HepG2 (cell line): Measurements from ENCODE around the gene GZMA. TPM values are rescaled to one million over a fixed set of nuclear protein-coding genes. Genes with fewer than 3 reads are reported as not detected.

Experiments
- ATAC-seq: fragments of 200-7000 bp; cut with Tn5 transposase; 3 replicates; pipeline ENCODE4 v1.9.1; 2020; ENCODE audit warnings: mild to moderate bottlenecking, moderate library complexity
- BruUV-seq: library from RNA; stranded (reverse); fragments of 400-500 nt; replicated peaks from 2 replicates; lab custom pipeline; 2021; lab: Mats Ljungman, UMichigan
- CTCF ChIA-PET: fragments of 300-600 bp; formaldehyde crosslinking; extraction: SDS; loops from one replicate; lab custom pipeline; 2021; ENCODE audit warnings: low total read pairs, inconsistent platforms, low intra/inter-chr PET ratio; lab: Yijun Ruan, JAX
- POLR2A ChIA-PET: fragments of 350-600 bp; sonication (Branson Sonifier 250); formaldehyde crosslinking; loops from one replicate; lab custom pipeline; 2020; ENCODE audit warnings: antibody characterized with exemption, inconsistent platforms; lab: Yijun Ruan, JAX
- DNase-seq: peaks from one replicate; pipeline ENCODE4 v3.0.0-alpha.2; 2015; ENCODE audit warnings: low spot score
- FAIRE-seq: peaks from 3 replicates; lab custom pipeline; 2011; peaks lifted over from hg19 to GRCh38; lab: Jason Lieb, UNC
- H2AFZ ChIP-seq: one replicate; pipeline ENCODE4 v1.6.1; 2011; ENCODE audit warnings: low read length, inconsistent platforms
- H3K27ac ChIP-seq: fragments of 300-600 bp; 3 replicates; pipeline ENCODE4 v1.8.0; 2011; ENCODE audit warnings: mixed run types, mild to moderate bottlenecking, mixed read lengths, low read length, inconsistent platforms; ENCODE audit not compliant: insufficient read depth; ENCODE audit errors: extremely low read length
- H3K27me3 ChIP-seq, 2 experiments: fragments of 200-600 bp in 1 of 2; 2 replicates in 1 of 2; 3 replicates in 1 of 2; pipeline versions ENCODE4 v1.6.0 to v1.8.0; 2011; ENCODE audit warnings: low read length in 2 of 2, mild to moderate bottlenecking in 2 of 2, moderate library complexity in 2 of 2, inconsistent platforms in 1 of 2; ENCODE audit not compliant: insufficient read depth in 2 of 2, control insufficient read depth in 1 of 2
- H3K36me3 ChIP-seq, 2 experiments: fragments of 200-600 bp in 1 of 2; replicated peaks in 1 of 2; 2 replicates in 1 of 2; 3 replicates in 1 of 2; pipeline versions ENCODE4 v1.5.1 to v1.8.0; 2011; ENCODE audit warnings: low read length in 2 of 2, inconsistent platforms in 1 of 2; ENCODE audit not compliant: insufficient read depth in 2 of 2, control insufficient read depth in 1 of 2
- H3K4me1 ChIP-seq: 2 replicates; pipeline ENCODE4 v1.5.1; 2012; ENCODE audit warnings: low read length, inconsistent platforms; ENCODE audit not compliant: insufficient read depth
- H3K4me2 ChIP-seq: 2 replicates; pipeline ENCODE4 v1.6.0; 2011; ENCODE audit warnings: low read depth, low read length, inconsistent platforms
- H3K4me3 ChIP-seq, 3 experiments: fragments of 200-600 bp in 1 of 3; sonication (generic), shearing (Covaris generic) in 1 of 3; replicated peaks in 1 of 3; 2 replicates each; pipeline ENCODE4 v1.5.1; 2011 to 2016; ENCODE audit warnings: low read length in 3 of 3, inconsistent platforms in 2 of 3, low read depth in 2 of 3, mild to moderate bottlenecking in 2 of 3, control low read depth in 1 of 3, mixed read lengths in 1 of 3; ENCODE audit not compliant: insufficient read depth in 1 of 3
- H3K79me2 ChIP-seq: one replicate; pipeline ENCODE4 v1.6.1; 2011; ENCODE audit warnings: low read length, inconsistent platforms; ENCODE audit not compliant: insufficient read depth
- H3K9ac ChIP-seq: 2 replicates; pipeline ENCODE4 v1.6.0; 2011; ENCODE audit warnings: mild to moderate bottlenecking, low read depth, low read length, inconsistent platforms; ENCODE audit not compliant: insufficient read depth
- H3K9me3 ChIP-seq: 2 replicates; pipeline ENCODE4 v1.5.1; 2012; ENCODE audit warnings: mild to moderate bottlenecking, low read length
- H4K20me1 ChIP-seq: 2 replicates; pipeline ENCODE4 v1.6.0; 2011; ENCODE audit warnings: inconsistent platforms, mild to moderate bottlenecking, low read length, moderate library complexity; ENCODE audit not compliant: insufficient read depth
- AFF4 ChIP-seq: sonication (generic); formaldehyde crosslinking; IDR thresholded peaks from 2 replicates; pipeline ENCODE4 v1.4.0; 2020; ENCODE audit warnings: missing genetic modification reagents
- ZNF512 ChIP-seq: sonication (generic); formaldehyde crosslinking; IDR thresholded peaks from 2 replicates; pipeline ENCODE4 v1.4.0; 2020; ENCODE audit warnings: mild to moderate bottlenecking, missing genetic modification reagents
- ZNF788 ChIP-seq: sonication (generic); formaldehyde crosslinking; IDR thresholded peaks from 2 replicates; pipeline ENCODE4 v1.5.0; 2020; ENCODE audit warnings: mild to moderate bottlenecking, missing genetic modification reagents, borderline replicate concordance
- ZSCAN20 ChIP-seq: sonication (generic); formaldehyde crosslinking; IDR thresholded peaks from 2 replicates; pipeline ENCODE4 v1.4.0; 2020; ENCODE audit warnings: missing genetic modification reagents, mild to moderate bottlenecking, borderline replicate concordance
- in situ Hi-C: cut with HindIII; loops from 2 replicates; pipeline ENCODE4 v1.10.0; 2017; ENCODE audit warnings: low pct_unique_long_range_greater_than_20kb; ENCODE audit not compliant: extremely low pct_ligation_motif_present
- intact Hi-C: fragments of 100-400 bp; cut with micrococcal nuclease; formaldehyde crosslinking; loops from one replicate; pipeline ENCODE4 v1.10.0; 2022; ENCODE audit not compliant: unreplicated experiment
- polyA plus RNA-seq, 8 experiments: library from polyadenylated mRNA; depleted of rRNA in 3 of 8; stranded (reverse) in 7 of 8; unstranded in 1 of 8; fragments of >200 nt; fragmentation: Illumina TruSeq in 4 of 8; extraction: Trizol in 4 of 8; gene quantifications; 2 replicates each; pipeline versions ENCODE4 v1.2.1 to v1.2.3, GENCODE V29; 2011 to 2016; ENCODE audit warnings: low read depth in 4 of 8, missing spikeins in 1 of 8, mixed read lengths in 1 of 8; ENCODE audit not compliant: insufficient read depth in 1 of 8
- total RNA-seq, 5 experiments: library from RNA; depleted of rRNA; stranded (reverse); fragments of >200 nt; fragmentation: Illumina TruSeq; extraction: Trizol; gene quantifications; 2 replicates each; pipeline ENCODE4 v1.2.3, GENCODE V29; 2016; ENCODE audit warnings: low read depth in 1 of 5

The GZMA gene
- total and polyA plus RNA-seq, 2 of the 13 experiments (the other 11 are each of a cell fraction or from before 2014, with no cell fraction given): not detected

GRCh38 chr5:55113327-55113726 lies 10.9 kb downstream of the GZMA start:
- H2AFZ ChIP-seq: no peak overlapping the region
- no peaks in the 10 kb centered on the region for H3K4me1 ChIP-seq
- TF ChIP-seq ZNF788 (CRISPR knock-in tag) (no peak), ZNF512 (CRISPR knock-in tag) (no peak), ZSCAN20 (CRISPR knock-in tag) (no peak), AFF4 (CRISPR knock-in tag) (no peak)
- no peaks in the 10 kb centered on the region for H3K36me3 ChIP-seq
- in situ Hi-C loops (no loop called here), intact Hi-C loops (loop anchor here (5.0 kb wide), 1 partner anchor 51 kb away; no protein-coding TSS in a partner anchor)
- no peak overlapping the region for H3K4me3 ChIP-seq
- POLR2A ChIA-PET: no interaction called here
- no peaks in the 10 kb centered on the region for H4K20me1 ChIP-seq
- H3K4me2 ChIP-seq: no peak overlapping the region
- no peaks in the 10 kb centered on the region for H3K79me2 ChIP-seq
- BruUV-seq: no TSS peak
- no peak overlapping the region for H3K27ac ChIP-seq
- no peak overlapping the region for H3K9ac ChIP-seq
- DNase-seq (no peak), FAIRE-seq (no peak), ATAC-seq (no peak)
- CTCF ChIA-PET: no interaction called here
- 0 out of 5 replicates have a peak, but pooled peaks cover 0 to 1% of the 10 kb centered on the region in 2 experiments for H3K27me3 ChIP-seq
- H3K9me3 ChIP-seq: no peaks in the 10 kb centered on the region
